Measurements from ENCODE around the gene RUFY1. TPM values are rescaled to one million over a fixed set of nuclear protein-coding genes. Genes with fewer than 3 reads are reported as not detected.
"Not testable (repeated sequence)": the region's sequence is repeated elsewhere in the genome, so short reads cannot be mapped to it uniquely, and the experiment has no call there.

Gene RUFY1
- total RNA-seq, 6 experiments from 2014 or later, result 34.3 to 37.2 (median 36.0) TPM

- peaks cover 31% of the 10 kb centered on the region for H3K27me3 Mint-ChIP-seq (ENCODE audit: insufficient read depth)
- not testable (repeated sequence) for H3K4me3 Mint-ChIP-seq; H3K4me1 Mint-ChIP-seq (ENCODE audit: low read depth); H3K27ac Mint-ChIP-seq; H3K9me3 Mint-ChIP-seq; DNase-seq; H3K36me3 Mint-ChIP-seq (ENCODE audit: low read depth)
These were observed 93.0 kb downstream of the RUFY1 start for GRCh38 chr5:179643141-179643920.

GRCh38 chr5:179644766-179645165, 94.4 kb downstream of the RUFY1 start:
- H3K27me3 Mint-ChIP-seq (ENCODE audit: insufficient read depth), result peaks cover 36% of the 10 kb centered on the region
- not testable (repeated sequence) for DNase-seq; H3K27ac Mint-ChIP-seq; H3K4me1 Mint-ChIP-seq (ENCODE audit: low read depth); H3K4me3 Mint-ChIP-seq; H3K9me3 Mint-ChIP-seq; H3K36me3 Mint-ChIP-seq (ENCODE audit: low read depth)

DNA sequence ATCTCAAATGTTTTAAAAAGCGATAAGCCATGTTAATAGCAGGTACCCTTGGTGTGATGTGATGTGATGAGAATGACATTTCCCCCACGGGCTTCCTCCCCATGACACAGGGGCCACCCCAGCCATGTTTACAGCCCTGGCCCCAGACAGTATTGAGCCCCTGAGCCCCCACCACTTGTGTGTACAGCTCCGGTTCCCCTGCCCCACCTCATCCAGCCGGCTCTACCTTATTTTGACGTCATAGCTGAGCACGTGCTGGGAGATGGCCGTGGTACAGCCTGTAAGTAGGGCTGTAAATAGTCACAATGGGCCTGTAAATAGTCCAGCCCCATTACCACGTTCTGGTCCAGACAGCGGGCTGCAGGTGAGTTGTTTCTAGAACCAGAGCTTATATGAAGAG, 98.1 kb downstream of the RUFY1 start:
- H3K4me1 Mint-ChIP-seq (ENCODE audit: low read depth), result no peaks in the 10 kb centered on the region
- no peak overlapping the region for H3K27ac Mint-ChIP-seq
- no peaks in the 10 kb centered on the region for H3K9me3 Mint-ChIP-seq
- no peak overlapping the region for H3K4me3 Mint-ChIP-seq
- H3K36me3 Mint-ChIP-seq (ENCODE audit: low read depth), result no peaks in the 10 kb centered on the region
- H3K27me3 Mint-ChIP-seq (ENCODE audit: insufficient read depth), result peaks cover 38% of the 10 kb centered on the region
- TF ChIP-seq CTCF (IDR thresholded peaks at IDR 0.05), result no peak
- DNase-seq, result no peak

DNA sequence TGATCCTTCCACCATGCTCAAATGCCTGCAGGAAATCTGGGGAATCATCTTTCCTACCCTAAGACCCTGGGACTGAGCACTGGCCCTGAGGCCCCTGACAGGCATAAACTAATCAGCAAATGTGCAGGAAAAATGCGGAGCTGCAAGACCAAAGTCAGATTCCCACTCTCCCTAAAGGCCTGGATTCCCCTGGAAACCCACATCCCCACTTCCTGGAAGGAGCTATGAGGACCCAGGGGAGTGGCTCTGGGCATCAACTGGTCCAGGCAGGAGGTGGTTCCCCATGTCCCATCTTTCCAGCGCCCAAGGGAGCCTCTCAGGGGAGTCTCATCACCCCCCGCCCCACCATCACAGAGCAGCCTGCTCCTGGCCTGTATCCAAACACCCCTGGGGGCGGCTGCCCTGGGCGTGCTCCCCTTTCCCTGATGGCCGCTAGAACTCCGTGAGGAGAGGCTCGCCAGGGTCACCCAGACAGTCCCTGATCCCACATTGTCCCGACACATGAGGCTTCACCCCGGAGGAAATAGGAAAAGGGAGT, 98.9 kb downstream of the RUFY1 start:
- not testable (repeated sequence) for H3K4me1 Mint-ChIP-seq (ENCODE audit: low read depth); H3K27ac Mint-ChIP-seq; H3K4me3 Mint-ChIP-seq; H3K36me3 Mint-ChIP-seq (ENCODE audit: low read depth); H3K9me3 Mint-ChIP-seq; DNase-seq
- peaks cover 38% of the 10 kb centered on the region for H3K27me3 Mint-ChIP-seq (ENCODE audit: insufficient read depth)

GRCh38 chr5:179650245-179650644, 99.9 kb downstream of the RUFY1 start:
- H3K9me3 Mint-ChIP-seq, result not testable (repeated sequence)

DNA sequence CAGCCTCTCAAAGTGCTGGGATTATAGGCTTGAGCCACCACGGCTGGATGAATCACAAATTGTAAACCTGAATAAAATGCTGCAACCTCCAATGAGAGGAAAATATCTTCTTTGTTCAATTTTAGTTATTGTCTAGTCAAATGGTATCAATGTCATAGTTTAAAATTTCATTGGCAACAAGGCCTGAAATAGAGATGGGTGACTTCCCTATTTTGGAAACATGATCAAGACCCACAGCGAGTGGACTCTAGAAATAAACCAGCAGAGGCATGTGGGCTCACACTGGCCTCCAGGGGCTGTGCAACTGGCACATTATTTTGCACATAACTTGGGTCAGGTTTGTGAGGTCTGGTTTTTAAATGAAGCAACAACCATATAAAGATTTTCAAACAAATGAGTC, 102.8 kb downstream of the RUFY1 start:
- H3K36me3 Mint-ChIP-seq (ENCODE audit: low read depth); DNase-seq; H3K4me3 Mint-ChIP-seq; H3K9me3 Mint-ChIP-seq; H3K4me1 Mint-ChIP-seq (ENCODE audit: low read depth); H3K27ac Mint-ChIP-seq: not testable (repeated sequence)
- H3K27me3 Mint-ChIP-seq (ENCODE audit: insufficient read depth), result peaks cover 16% of the 10 kb centered on the region; the same call in 1 of the 2 replicates

More at GRCh38 chr5:179650245-179650644, 99.9 kb downstream of the RUFY1 start:
- not testable (repeated sequence) for H3K4me3 Mint-ChIP-seq; DNase-seq; H3K36me3 Mint-ChIP-seq (ENCODE audit: low read depth); H3K27ac Mint-ChIP-seq; H3K4me1 Mint-ChIP-seq (ENCODE audit: low read depth)
- peaks cover 30% of the 10 kb centered on the region for H3K27me3 Mint-ChIP-seq (ENCODE audit: insufficient read depth)

GRCh38 chr5:179657302-179658178, 107.2 kb downstream of the RUFY1 start:
- DNase-seq; H3K27ac Mint-ChIP-seq; H3K4me1 Mint-ChIP-seq (ENCODE audit: low read depth); H3K9me3 Mint-ChIP-seq; H3K36me3 Mint-ChIP-seq (ENCODE audit: low read depth); H3K27me3 Mint-ChIP-seq (ENCODE audit: insufficient read depth): not testable (repeated sequence)
- H3K4me3 Mint-ChIP-seq, result peak overlapping the region; percentile 91; the same call in 1 of the 2 replicates

DNA sequence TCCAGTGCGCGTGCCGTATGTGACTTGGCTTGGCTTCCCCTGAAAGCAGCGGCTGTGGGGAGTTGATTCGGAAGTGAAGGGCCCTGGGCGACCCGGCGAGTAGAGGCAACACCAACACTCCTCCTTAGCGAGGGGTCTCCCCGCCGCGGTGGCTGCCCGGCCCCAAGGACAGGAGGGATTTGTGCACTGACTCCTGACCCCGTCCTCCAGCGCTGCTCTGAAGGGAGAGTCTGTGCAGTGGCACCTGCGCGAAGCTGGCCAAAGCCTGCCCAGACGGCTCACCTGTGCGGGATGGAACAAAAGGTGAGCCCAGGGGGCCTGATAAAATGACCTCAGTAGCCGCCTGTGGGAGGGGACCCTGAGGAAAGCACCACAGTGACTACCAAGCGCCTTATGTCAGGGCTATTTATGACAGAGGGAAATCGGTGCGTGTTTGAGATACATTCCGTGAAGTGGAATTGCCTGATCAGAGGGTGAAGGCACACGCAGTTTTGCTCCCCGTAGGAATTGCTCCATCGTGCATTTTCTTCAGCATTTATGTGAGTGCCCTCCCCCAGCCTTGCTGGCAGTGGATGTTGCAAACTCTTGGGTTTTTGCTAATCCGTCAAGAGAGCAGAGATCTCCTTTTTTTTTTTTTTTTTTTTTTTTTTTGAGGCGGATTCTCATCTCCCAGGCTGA, 108.0 kb downstream of the RUFY1 start:
- H3K27ac Mint-ChIP-seq; H3K36me3 Mint-ChIP-seq (ENCODE audit: low read depth); H3K4me1 Mint-ChIP-seq (ENCODE audit: low read depth); H3K27me3 Mint-ChIP-seq (ENCODE audit: insufficient read depth); H3K9me3 Mint-ChIP-seq: not testable (repeated sequence)
- peak; percentile 35 for DNase-seq
- peak overlapping the region; percentile 91 for H3K4me3 Mint-ChIP-seq

Other genes with a start within 250 kb of the RUFY1 start
- 10 to 100 TPM; 31.5 to 38.4 (median 34.1) TPM for gene ADAMTS2, start 205.1 kb upstream of the RUFY1 start, total RNA-seq (2021; fragmentation: NEBNext Ultra II Directional; extraction: Animal tissue kit (Norgen Biotek cat#: 25700))
- gene HNRNPH1, start 73.1 kb downstream of the RUFY1 start, total RNA-seq (2021; fragmentation: NEBNext Ultra II Directional; extraction: Animal tissue kit (Norgen Biotek cat#: 25700)), result 100 to 1,000 TPM; 286 to 401 (median 358) TPM
- not detected for gene CBY3, start 130.5 kb downstream of the RUFY1 start, total RNA-seq (2021; fragmentation: NEBNext Ultra II Directional; extraction: Animal tissue kit (Norgen Biotek cat#: 25700))
- 100 to 1,000 TPM; 698 to 777 (median 770) TPM for gene CANX, start 148.4 kb downstream of the RUFY1 start, total RNA-seq (2021; fragmentation: NEBNext Ultra II Directional; extraction: Animal tissue kit (Norgen Biotek cat#: 25700))
- gene MAML1, start 182.3 kb downstream of the RUFY1 start, total RNA-seq (2021; fragmentation: NEBNext Ultra II Directional; extraction: Animal tissue kit (Norgen Biotek cat#: 25700)), result 10 to 100 TPM; 14.9 to 17.7 (median 16.5) TPM
- gene LTC4S, start 243.4 kb downstream of the RUFY1 start, total RNA-seq (2021; fragmentation: NEBNext Ultra II Directional; extraction: Animal tissue kit (Norgen Biotek cat#: 25700)), result not detected